Tibial artery (tissue), 4 donors: ENCODE measurements around the gene PLXNA2.

ENCODE experiments used
- DNase-seq, 2 donors: peaks; one replicate each; pipeline ENCODE4 v3.0.0-alpha.2; 2019
- H3K27ac ChIP-seq, 2 donors: fragments of 200-600 bp; sonication (generic) in 1 of 2; 1 replicate in 1 of 2; 2 replicates in 1 of 2; pipeline ENCODE4 v1.5.1; 2018 to 2019; ENCODE audit warnings: mild to moderate bottlenecking in 1 of 2
- H3K27me3 ChIP-seq, 2 donors: fragments of 200-600 bp; sonication (generic) in 1 of 2; one replicate each; pipeline versions ENCODE4 v1.5.1 to v1.6.0; 2016 to 2019
- H3K36me3 ChIP-seq, 3 donors: fragments of 200-600 bp; sonication (generic) in 2 of 3; one replicate each; pipeline ENCODE4 v1.5.1; 2016 to 2019; ENCODE audit warnings: mild to moderate bottlenecking in 2 of 3
- H3K4me1 ChIP-seq, 4 donors: fragments of 200-600 bp; sonication (generic) in 2 of 4; 1 replicate in 3 of 4; 2 replicates in 1 of 4; pipeline ENCODE4 v1.5.1; 2016 to 2019
- H3K4me3 ChIP-seq, 2 donors: fragments of 200-600 bp; sonication (generic) in 1 of 2; 1 replicate in 1 of 2; 2 replicates in 1 of 2; pipeline ENCODE4 v1.5.1; 2018 to 2019; ENCODE audit warnings: mild to moderate bottlenecking in 2 of 2
- H3K9me3 ChIP-seq, 3 donors: fragments of 200-600 bp; sonication (generic) in 1 of 3; one replicate each; pipeline ENCODE4 v1.5.1; 2016 to 2019
- CTCF ChIP-seq, 2 experiments: fragments of 200-600 bp in 1 of 2; fragments of 450-650 bp in 1 of 2; IDR thresholded peaks; one replicate each; pipeline ENCODE4 v1.5.1; 2017 to 2019; ENCODE audit warnings: antibody characterized with exemption in 2 of 2, mild to moderate bottlenecking in 1 of 2, moderate library complexity in 1 of 2
- intact Hi-C: fragments of 100-400 bp; cut with DNase I; formaldehyde crosslinking; loops from one replicate; pipeline ENCODE4 v1.15.0; 2023; ENCODE audit warnings: low total_unique reads

Gene PLXNA2

GRCh38 chr1:208061632-208062031 is 182.6 kb downstream of the PLXNA2 start:
- Histone ChIP-seq H3K9me3 (no peaks in the 10 kb centered on the region), H3K4me1 (no peaks in the 10 kb centered on the region), H3K27me3 (no peaks in the 10 kb centered on the region), H3K4me3 (no peak overlapping the region), H3K36me3 (peaks cover 0 to 63% (median 51%) of the 10 kb centered on the region in 3 donors), H3K27ac (no peak overlapping the region)
- TF ChIP-seq CTCF (IDR thresholded peaks at IDR 0.05): no peak
- intact Hi-C loops: no loop called here
- DNase-seq: no peak

- TF ChIP-seq CTCF (IDR thresholded peaks at IDR 0.05): no peak
- H3K9me3 ChIP-seq: no peaks in the 10 kb centered on the region
- H3K27ac ChIP-seq: no peak overlapping the region
- no peaks in the 10 kb centered on the region for H3K27me3 ChIP-seq
- no peak for DNase-seq
- no peaks in the 10 kb centered on the region for H3K4me1 ChIP-seq
- H3K36me3 ChIP-seq: peaks cover 0 to 65% (median 55%) of the 10 kb centered on the region in 3 donors
- intact Hi-C loops: no loop called here
- H3K4me3 ChIP-seq: no peak overlapping the region
Measured at GRCh38 chr1:208061118-208061517, 183.1 kb downstream of the PLXNA2 start.

GRCh38 chr1:208060215-208060869 is 183.8 kb downstream of the PLXNA2 start:
- H3K9me3 ChIP-seq: no peaks in the 10 kb centered on the region
- no peak overlapping the region for H3K4me3 ChIP-seq
- TF ChIP-seq CTCF (IDR thresholded peaks at IDR 0.05): no peak
- H3K27ac ChIP-seq: no peak overlapping the region
- intact Hi-C loops: no loop called here
- H3K36me3 ChIP-seq: peaks cover 0 to 66% (median 59%) of the 10 kb centered on the region in 3 donors
- no peaks in the 10 kb centered on the region for H3K27me3 ChIP-seq
- no peak for DNase-seq
- no peaks in the 10 kb centered on the region for H3K4me1 ChIP-seq

- Histone ChIP-seq H3K4me3 (no peak overlapping the region), H3K36me3 (peaks cover 0 to 69% (median 62%) of the 10 kb centered on the region in 3 donors), H3K9me3 (no peaks in the 10 kb centered on the region), H3K27me3 (no peaks in the 10 kb centered on the region), H3K4me1 (no peaks in the 10 kb centered on the region), H3K27ac (no peak overlapping the region)
- intact Hi-C loops: no loop called here
- TF ChIP-seq CTCF (IDR thresholded peaks at IDR 0.05): no peak
- no peak for DNase-seq
Measured at GRCh38 chr1:208059409-208060001, 184.7 kb downstream of the PLXNA2 start.

GRCh38 chr1:208058756-208059155 is 185.4 kb downstream of the PLXNA2 start:
- Histone ChIP-seq H3K36me3 (peaks cover 5 to 75% (median 68%) of the 10 kb centered on the region in 3 donors), H3K4me3 (no peak overlapping the region), H3K27me3 (no peaks in the 10 kb centered on the region), H3K4me1 (no peaks in the 10 kb centered on the region), H3K27ac (no peak overlapping the region), H3K9me3 (no peaks in the 10 kb centered on the region)
- DNase-seq: no peak
- TF ChIP-seq CTCF (IDR thresholded peaks at IDR 0.05): no peak
- intact Hi-C loops: no loop called here
